SK-N-SH (cell line): ENCODE measurements around the gene HBEGF. TPM values are rescaled to one million over a fixed set of nuclear protein-coding genes. Genes with fewer than 3 reads are reported as not detected.

Experiments
- CTCF ChIA-PET: fragments of 300-600, 350-600 bp; formaldehyde crosslinking; extraction: SDS; loops from one replicate; lab custom pipeline; 2021; lab: Yijun Ruan, JAX
- POLR2A ChIA-PET: fragments of 350-600 bp; sonication (Branson Sonifier 250); formaldehyde crosslinking; extraction: SDS; loops from one replicate; lab custom pipeline; 2020; ENCODE audit warnings: antibody characterized with exemption, inconsistent platforms; lab: Yijun Ruan, JAX
- DNase-seq: peaks from one replicate; pipeline ENCODE4 v3.0.0; 2012
- H2AFZ ChIP-seq: fragments of 200-600 bp; sonication (generic); 2 replicates; pipeline ENCODE4 v1.8.1; 2016; ENCODE audit warnings: antibody characterized with exemption, mild to moderate bottlenecking, low read depth
- H3F3A ChIP-seq: fragments of 200-600 bp; sonication (generic); replicated peaks from 2 replicates; pipeline ENCODE3; 2016; ENCODE audit warnings: antibody characterized with exemption, mild to moderate bottlenecking; ENCODE audit not compliant: insufficient read depth
- H3K27ac ChIP-seq, 2 experiments: fragments of 200-500 bp in 1 of 2; fragments of 200-600 bp in 1 of 2; sonication (Bioruptor generic) in 1 of 2; sonication (generic), shearing (Covaris generic) in 1 of 2; 2 replicates each; pipeline versions ENCODE4 v1.5.1 to v1.6.1; 2014 to 2016; ENCODE audit warnings: low read depth in 2 of 2, inconsistent platforms in 1 of 2, low read length in 1 of 2, mild to moderate bottlenecking in 1 of 2, mixed read lengths in 1 of 2
- H3K27me3 ChIP-seq: fragments of 200-600 bp; sonication (generic), shearing (Covaris generic); 2 replicates; pipeline ENCODE4 v1.6.1; 2016; ENCODE audit warnings: mixed run types; ENCODE audit not compliant: insufficient read depth
- H3K36me3 ChIP-seq, 2 experiments: fragments of 200-500 bp in 1 of 2; fragments of 200-600 bp in 1 of 2; sonication (Bioruptor generic) in 1 of 2; sonication (generic) in 1 of 2; replicated peaks in 1 of 2; 2 replicates each; pipeline versions ENCODE3 to v1.5.1; 2014 to 2016; ENCODE audit warnings: low read length in 1 of 2, mild to moderate bottlenecking in 1 of 2; ENCODE audit not compliant: insufficient read depth in 2 of 2, control insufficient read depth in 1 of 2
- H3K4me1 ChIP-seq, 2 experiments: fragments of 200-500 bp in 1 of 2; fragments of 200-600 bp in 1 of 2; sonication (Bioruptor generic) in 1 of 2; sonication (generic), shearing (Covaris generic) in 1 of 2; 2 replicates each; pipeline versions ENCODE4 v1.5.1 to v1.6.1; 2014 to 2016; ENCODE audit warnings: low read depth in 1 of 2, low read length in 1 of 2, mixed run types in 1 of 2; ENCODE audit not compliant: insufficient read depth in 2 of 2, control insufficient read depth in 1 of 2
- H3K4me2 ChIP-seq: fragments of 200-600 bp; sonication (generic), shearing (Covaris generic); 2 replicates; pipeline ENCODE4 v1.6.1; 2017; ENCODE audit warnings: mixed run types
- H3K4me3 ChIP-seq, 2 experiments: fragments of 200-500 bp in 1 of 2; fragments of 200-600 bp in 1 of 2; sonication (Bioruptor generic) in 1 of 2; sonication (generic), shearing (Covaris generic) in 1 of 2; 2 replicates each; pipeline versions ENCODE4 v1.5.1 to v1.8.1; 2014 to 2016; ENCODE audit warnings: low read depth in 2 of 2, inconsistent platforms in 1 of 2, low read length in 1 of 2, mild to moderate bottlenecking in 1 of 2, mixed read lengths in 1 of 2, moderate library complexity in 1 of 2
- H3K79me2 ChIP-seq: fragments of 200-600 bp; sonication (generic); 2 replicates; pipeline ENCODE4 v1.8.1; 2017; ENCODE audit warnings: mild to moderate bottlenecking; ENCODE audit not compliant: insufficient read depth
- H3K9ac ChIP-seq: fragments of 200-600 bp; sonication (generic); 2 replicates; pipeline ENCODE4 v1.6.1; 2017; ENCODE audit warnings: mixed run types
- H3K9me2 ChIP-seq: fragments of 200-600 bp; sonication (generic); 2 replicates; pipeline ENCODE4 v1.6.1; 2017; ENCODE audit warnings: mixed run types
- H3K9me3 ChIP-seq: fragments of 200-600 bp; sonication (generic); 2 replicates; pipeline ENCODE4 v1.6.1; 2017; ENCODE audit warnings: mixed run types, mild to moderate bottlenecking, moderate library complexity
- H4K20me1 ChIP-seq: fragments of 200-600 bp; sonication (generic); 2 replicates; pipeline ENCODE4 v1.6.1; 2017; ENCODE audit warnings: mild to moderate bottlenecking, mixed run types; ENCODE audit not compliant: insufficient read depth
- EP300 ChIP-seq, 2 experiments: IDR thresholded peaks; 2 replicates each; pipeline versions ENCODE4 v1.4.0 to v1.6.1; 2012; ENCODE audit warnings: borderline replicate concordance in 1 of 2, low read depth in 1 of 2, low read length in 1 of 2
- EZH2phosphoT487 ChIP-seq: fragments of 200-600 bp; sonication (generic); IDR thresholded peaks from 2 replicates; pipeline ENCODE4 v1.6.1; 2017; ENCODE audit warnings: low read depth, mixed run types, mild to moderate bottlenecking, antibody characterized with exemption, moderate library complexity, borderline replicate concordance
- FOSL2 ChIP-seq: IDR thresholded peaks from 2 replicates; pipeline ENCODE4 v1.4.0; 2012; ENCODE audit warnings: low read depth, mild to moderate bottlenecking, moderate library complexity, borderline replicate concordance
- FOXJ3 ChIP-seq: sonication (generic); formaldehyde crosslinking; IDR thresholded peaks from 2 replicates; pipeline ENCODE4 v1.5.1; 2020; ENCODE audit warnings: mild to moderate bottlenecking, missing genetic modification reagents
- GATA2 ChIP-seq: sonication (generic); formaldehyde crosslinking; IDR thresholded peaks from 2 replicates; pipeline ENCODE4 v1.5.0; 2020; ENCODE audit warnings: mild to moderate bottlenecking, missing genetic modification reagents
- JUND ChIP-seq: IDR thresholded peaks from 2 replicates; pipeline ENCODE4 v1.4.0; 2012
- MEF2A ChIP-seq: IDR thresholded peaks from 2 replicates; pipeline ENCODE4 v1.4.0; 2012; ENCODE audit warnings: low read depth, borderline replicate concordance
- RAD21 ChIP-seq: IDR thresholded peaks from 2 replicates; pipeline ENCODE4 v1.6.1; 2012; ENCODE audit warnings: mild to moderate bottlenecking, low read length
- RCOR1 ChIP-seq: fragments of 150-350 bp; IDR thresholded peaks from 2 replicates; pipeline ENCODE4 v1.6.1; 2017; ENCODE audit warnings: antibody characterized with exemption, low read length
- RFX5 ChIP-seq: IDR thresholded peaks from 2 replicates; pipeline ENCODE4 v1.6.1; 2012; ENCODE audit warnings: mild to moderate bottlenecking, improper control_type of control experiment, low read length
- SMC3 ChIP-seq: IDR thresholded peaks from 2 replicates; pipeline ENCODE4 v1.6.1; 2012; ENCODE audit warnings: low read depth, low read length, improper control_type of control experiment
- TEAD4 ChIP-seq: IDR thresholded peaks from 2 replicates; pipeline ENCODE4 v1.4.0; 2012; ENCODE audit warnings: mild to moderate bottlenecking, borderline replicate concordance; ENCODE audit not compliant: insufficient read depth
- polyA plus RNA-seq, 3 experiments: library from polyadenylated mRNA; depleted of rRNA; stranded (reverse); fragments of >200 nt; gene quantifications; 2 replicates each; pipeline ENCODE4 v1.2.3, GENCODE V29; 2012
- TF ChIP-seq, protein P1 (sequence below): fragments of 150-350 bp; IDR thresholded peaks from 2 replicates; pipeline ENCODE4 v1.6.1; 2016; ENCODE audit warnings: mild to moderate bottlenecking, low read depth, low read length
- TF ChIP-seq, protein P2 (sequence below): IDR thresholded peaks from 2 replicates; pipeline ENCODE4 v1.4.0; 2012; ENCODE audit warnings: low read depth
- TF ChIP-seq, protein P3 (sequence below): fragments of 150-350 bp; IDR thresholded peaks from 2 replicates; pipeline ENCODE4 v1.6.1; 2017; ENCODE audit warnings: antibody characterized with exemption, low read length, low read depth, borderline replicate concordance
- TF ChIP-seq, protein P4 (sequence below): fragments of 200-600 bp; sonication (generic); IDR thresholded peaks from 2 replicates; pipeline ENCODE4 v1.6.1; 2017; ENCODE audit warnings: antibody characterized with exemption, mild to moderate bottlenecking, moderate library complexity
- TF ChIP-seq, protein P5 (sequence below): IDR thresholded peaks from 2 replicates; pipeline ENCODE4 v1.6.1; 2012; ENCODE audit warnings: mild to moderate bottlenecking, low read depth, low read length, moderate library complexity

The HBEGF gene
- polyA plus RNA-seq, 1 of the 3 experiments (the other 2 are of a cell fraction) = 59.8 TPM

DNA sequence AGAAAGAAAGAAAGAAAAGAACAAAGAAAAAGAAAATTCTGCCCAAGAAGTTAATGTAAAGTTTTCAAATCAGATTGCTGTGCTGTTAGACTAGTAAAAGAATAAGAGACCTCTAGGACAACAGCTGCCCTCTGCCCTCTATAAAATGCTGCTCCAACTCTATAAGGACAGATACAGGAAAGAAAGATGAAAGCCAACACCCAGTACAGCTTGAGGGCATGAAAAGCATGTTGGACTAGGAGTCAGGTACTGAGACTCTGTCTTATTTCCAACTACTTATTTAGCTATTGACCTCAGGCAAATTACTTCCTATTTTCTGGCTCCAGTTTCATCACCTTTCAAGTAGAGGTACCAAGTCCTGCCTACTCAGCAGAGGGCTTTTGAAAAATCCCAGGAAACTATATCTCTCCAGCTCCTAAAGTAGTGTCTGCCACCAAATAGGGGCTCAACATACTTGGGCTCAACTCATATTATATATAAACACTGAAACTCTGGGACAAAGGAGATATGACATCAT is 5.7 kb downstream of the HBEGF start:
- CTCF ChIA-PET = interaction anchor here (0.6 to 4.7 kb wide), 4 partner anchors 12 to 474 kb away, joined by 3 to 22 read pairs (median 4); no protein-coding TSS in a partner anchor
- peaks cover 71% of the 10 kb centered on the region for H3K79me2 ChIP-seq
- no peak overlapping the region for H3K9ac ChIP-seq
- H3K4me1 ChIP-seq = peaks cover 2 to 35% of the 10 kb centered on the region in 2 experiments; a peak in 3 of 4 replicates
- POLR2A ChIA-PET = no interaction called here
- H2AFZ ChIP-seq = no peak overlapping the region
- H3K9me3 ChIP-seq = no peaks in the 10 kb centered on the region
- peaks cover 0 to 21% of the 10 kb centered on the region in 2 experiments for H3K36me3 ChIP-seq
- no peak overlapping the region for H3K4me3 ChIP-seq
- H3K4me2 ChIP-seq = no peak overlapping the region; the same call in 1 of the 2 replicates
- H3K27ac ChIP-seq = no peak overlapping the region
- H3K27me3 ChIP-seq = no peaks in the 10 kb centered on the region
- no peak for DNase-seq
- TF ChIP-seq JUND = no peak
- TF ChIP-seq FOXJ3 (CRISPR knock-in tag) = no peak
- no peak for TF ChIP-seq RFX5
- no peak for TF ChIP-seq EP300 (IDR thresholded peaks at IDR 0.05; ENCODE audit: borderline replicate concordance in 1 of 2, low read depth in 1 of 2, low read length in 1 of 2)
- TF ChIP-seq MEF2A = no peak
- no peak for TF ChIP-seq TEAD4
- TF ChIP-seq, protein P1, sequence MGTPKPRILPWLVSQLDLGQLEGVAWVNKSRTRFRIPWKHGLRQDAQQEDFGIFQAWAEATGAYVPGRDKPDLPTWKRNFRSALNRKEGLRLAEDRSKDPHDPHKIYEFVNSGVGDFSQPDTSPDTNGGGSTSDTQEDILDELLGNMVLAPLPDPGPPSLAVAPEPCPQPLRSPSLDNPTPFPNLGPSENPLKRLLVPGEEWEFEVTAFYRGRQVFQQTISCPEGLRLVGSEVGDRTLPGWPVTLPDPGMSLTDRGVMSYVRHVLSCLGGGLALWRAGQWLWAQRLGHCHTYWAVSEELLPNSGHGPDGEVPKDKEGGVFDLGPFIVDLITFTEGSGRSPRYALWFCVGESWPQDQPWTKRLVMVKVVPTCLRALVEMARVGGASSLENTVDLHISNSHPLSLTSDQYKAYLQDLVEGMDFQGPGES = no peak
- TF ChIP-seq, protein P2, sequence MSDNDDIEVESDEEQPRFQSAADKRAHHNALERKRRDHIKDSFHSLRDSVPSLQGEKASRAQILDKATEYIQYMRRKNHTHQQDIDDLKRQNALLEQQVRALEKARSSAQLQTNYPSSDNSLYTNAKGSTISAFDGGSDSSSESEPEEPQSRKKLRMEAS = no peak
- TF ChIP-seq RCOR1 = no peak
- TF ChIP-seq SMC3 = no peak
- TF ChIP-seq, protein P3, sequence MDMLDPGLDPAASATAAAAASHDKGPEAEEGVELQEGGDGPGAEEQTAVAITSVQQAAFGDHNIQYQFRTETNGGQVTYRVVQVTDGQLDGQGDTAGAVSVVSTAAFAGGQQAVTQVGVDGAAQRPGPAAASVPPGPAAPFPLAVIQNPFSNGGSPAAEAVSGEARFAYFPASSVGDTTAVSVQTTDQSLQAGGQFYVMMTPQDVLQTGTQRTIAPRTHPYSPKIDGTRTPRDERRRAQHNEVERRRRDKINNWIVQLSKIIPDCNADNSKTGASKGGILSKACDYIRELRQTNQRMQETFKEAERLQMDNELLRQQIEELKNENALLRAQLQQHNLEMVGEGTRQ = no peak
- no peak for TF ChIP-seq RAD21
- TF ChIP-seq, protein P4, sequence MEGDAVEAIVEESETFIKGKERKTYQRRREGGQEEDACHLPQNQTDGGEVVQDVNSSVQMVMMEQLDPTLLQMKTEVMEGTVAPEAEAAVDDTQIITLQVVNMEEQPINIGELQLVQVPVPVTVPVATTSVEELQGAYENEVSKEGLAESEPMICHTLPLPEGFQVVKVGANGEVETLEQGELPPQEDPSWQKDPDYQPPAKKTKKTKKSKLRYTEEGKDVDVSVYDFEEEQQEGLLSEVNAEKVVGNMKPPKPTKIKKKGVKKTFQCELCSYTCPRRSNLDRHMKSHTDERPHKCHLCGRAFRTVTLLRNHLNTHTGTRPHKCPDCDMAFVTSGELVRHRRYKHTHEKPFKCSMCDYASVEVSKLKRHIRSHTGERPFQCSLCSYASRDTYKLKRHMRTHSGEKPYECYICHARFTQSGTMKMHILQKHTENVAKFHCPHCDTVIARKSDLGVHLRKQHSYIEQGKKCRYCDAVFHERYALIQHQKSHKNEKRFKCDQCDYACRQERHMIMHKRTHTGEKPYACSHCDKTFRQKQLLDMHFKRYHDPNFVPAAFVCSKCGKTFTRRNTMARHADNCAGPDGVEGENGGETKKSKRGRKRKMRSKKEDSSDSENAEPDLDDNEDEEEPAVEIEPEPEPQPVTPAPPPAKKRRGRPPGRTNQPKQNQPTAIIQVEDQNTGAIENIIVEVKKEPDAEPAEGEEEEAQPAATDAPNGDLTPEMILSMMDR = no peak
- TF ChIP-seq, protein P5, sequence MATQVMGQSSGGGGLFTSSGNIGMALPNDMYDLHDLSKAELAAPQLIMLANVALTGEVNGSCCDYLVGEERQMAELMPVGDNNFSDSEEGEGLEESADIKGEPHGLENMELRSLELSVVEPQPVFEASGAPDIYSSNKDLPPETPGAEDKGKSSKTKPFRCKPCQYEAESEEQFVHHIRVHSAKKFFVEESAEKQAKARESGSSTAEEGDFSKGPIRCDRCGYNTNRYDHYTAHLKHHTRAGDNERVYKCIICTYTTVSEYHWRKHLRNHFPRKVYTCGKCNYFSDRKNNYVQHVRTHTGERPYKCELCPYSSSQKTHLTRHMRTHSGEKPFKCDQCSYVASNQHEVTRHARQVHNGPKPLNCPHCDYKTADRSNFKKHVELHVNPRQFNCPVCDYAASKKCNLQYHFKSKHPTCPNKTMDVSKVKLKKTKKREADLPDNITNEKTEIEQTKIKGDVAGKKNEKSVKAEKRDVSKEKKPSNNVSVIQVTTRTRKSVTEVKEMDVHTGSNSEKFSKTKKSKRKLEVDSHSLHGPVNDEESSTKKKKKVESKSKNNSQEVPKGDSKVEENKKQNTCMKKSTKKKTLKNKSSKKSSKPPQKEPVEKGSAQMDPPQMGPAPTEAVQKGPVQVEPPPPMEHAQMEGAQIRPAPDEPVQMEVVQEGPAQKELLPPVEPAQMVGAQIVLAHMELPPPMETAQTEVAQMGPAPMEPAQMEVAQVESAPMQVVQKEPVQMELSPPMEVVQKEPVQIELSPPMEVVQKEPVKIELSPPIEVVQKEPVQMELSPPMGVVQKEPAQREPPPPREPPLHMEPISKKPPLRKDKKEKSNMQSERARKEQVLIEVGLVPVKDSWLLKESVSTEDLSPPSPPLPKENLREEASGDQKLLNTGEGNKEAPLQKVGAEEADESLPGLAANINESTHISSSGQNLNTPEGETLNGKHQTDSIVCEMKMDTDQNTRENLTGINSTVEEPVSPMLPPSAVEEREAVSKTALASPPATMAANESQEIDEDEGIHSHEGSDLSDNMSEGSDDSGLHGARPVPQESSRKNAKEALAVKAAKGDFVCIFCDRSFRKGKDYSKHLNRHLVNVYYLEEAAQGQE = no peak
- TF ChIP-seq EZH2phosphoT487 = no peak
- TF ChIP-seq GATA2 = no peak
- no peak for TF ChIP-seq FOSL2
- no peaks in the 10 kb centered on the region for H3K9me2 ChIP-seq
- peaks cover 7% of the 10 kb centered on the region for H3F3A ChIP-seq
- peaks cover 17% of the 10 kb centered on the region for H4K20me1 ChIP-seq
